IPS-15b (cell line): ENCODE data around the gene PDE4B.

ENCODE experiments used
- H3K27me3 ChIP-seq: one replicate; pipeline ENCODE4 v1.6.1; 2013; ENCODE audit warnings: low read length; ENCODE audit not compliant: control insufficient read depth, insufficient read depth
- H3K36me3 ChIP-seq: one replicate; pipeline ENCODE4 v1.6.1; 2013; ENCODE audit warnings: low read length; ENCODE audit not compliant: control insufficient read depth, insufficient read depth
- H3K4me1 ChIP-seq: one replicate; pipeline ENCODE4 v1.6.1; 2013; ENCODE audit warnings: mild to moderate bottlenecking, low read length; ENCODE audit not compliant: control insufficient read depth, insufficient read depth
- H3K4me3 ChIP-seq: one replicate; pipeline ENCODE4 v1.5.1; 2013; ENCODE audit warnings: low read depth, low read length
- H3K9ac ChIP-seq: one replicate; pipeline ENCODE4 v1.6.1; 2013; ENCODE audit warnings: low read depth, mild to moderate bottlenecking, low read length
- H3K9me3 ChIP-seq: one replicate; pipeline ENCODE4 v1.6.1; 2013; ENCODE audit warnings: mild to moderate bottlenecking, low read length; ENCODE audit not compliant: control insufficient read depth, insufficient read depth

PDE4B gene

DNA sequence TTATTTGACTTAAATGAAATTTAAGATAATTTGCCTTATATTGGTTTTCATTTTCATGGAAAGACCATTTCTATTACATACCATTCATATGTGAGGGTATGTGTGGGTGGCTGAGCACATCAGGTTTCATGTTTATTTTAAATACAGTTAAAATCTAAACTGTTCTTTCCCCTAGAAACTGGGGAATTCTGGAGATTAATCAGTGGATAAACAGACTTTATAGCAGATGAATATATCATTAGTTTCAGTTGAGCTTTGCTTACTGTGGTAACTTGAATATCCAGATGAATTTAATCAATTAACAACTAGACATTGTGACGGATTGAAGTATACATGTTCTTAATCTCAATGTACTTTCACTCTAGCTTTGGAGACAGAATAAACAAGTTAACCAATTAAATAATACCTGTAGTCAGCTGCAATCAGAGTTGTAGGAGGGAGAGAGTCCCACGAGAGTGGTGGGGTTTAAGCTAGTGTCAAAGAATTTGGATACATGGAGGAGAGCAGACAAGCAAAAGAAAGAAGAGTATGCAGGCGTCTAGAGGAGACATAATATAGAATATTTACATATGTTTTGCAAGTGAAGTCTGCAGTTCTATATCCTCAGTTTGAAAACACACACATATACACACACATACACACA is 97.6 kb downstream of the PDE4B start:
- Histone ChIP-seq H3K27me3 (no peaks in the 10 kb centered on the region), H3K9me3 (no peaks in the 10 kb centered on the region), H3K4me1 (no peaks in the 10 kb centered on the region), H3K4me3 (no peak overlapping the region), H3K36me3 (no peaks in the 10 kb centered on the region), H3K9ac (no peak overlapping the region)

DNA sequence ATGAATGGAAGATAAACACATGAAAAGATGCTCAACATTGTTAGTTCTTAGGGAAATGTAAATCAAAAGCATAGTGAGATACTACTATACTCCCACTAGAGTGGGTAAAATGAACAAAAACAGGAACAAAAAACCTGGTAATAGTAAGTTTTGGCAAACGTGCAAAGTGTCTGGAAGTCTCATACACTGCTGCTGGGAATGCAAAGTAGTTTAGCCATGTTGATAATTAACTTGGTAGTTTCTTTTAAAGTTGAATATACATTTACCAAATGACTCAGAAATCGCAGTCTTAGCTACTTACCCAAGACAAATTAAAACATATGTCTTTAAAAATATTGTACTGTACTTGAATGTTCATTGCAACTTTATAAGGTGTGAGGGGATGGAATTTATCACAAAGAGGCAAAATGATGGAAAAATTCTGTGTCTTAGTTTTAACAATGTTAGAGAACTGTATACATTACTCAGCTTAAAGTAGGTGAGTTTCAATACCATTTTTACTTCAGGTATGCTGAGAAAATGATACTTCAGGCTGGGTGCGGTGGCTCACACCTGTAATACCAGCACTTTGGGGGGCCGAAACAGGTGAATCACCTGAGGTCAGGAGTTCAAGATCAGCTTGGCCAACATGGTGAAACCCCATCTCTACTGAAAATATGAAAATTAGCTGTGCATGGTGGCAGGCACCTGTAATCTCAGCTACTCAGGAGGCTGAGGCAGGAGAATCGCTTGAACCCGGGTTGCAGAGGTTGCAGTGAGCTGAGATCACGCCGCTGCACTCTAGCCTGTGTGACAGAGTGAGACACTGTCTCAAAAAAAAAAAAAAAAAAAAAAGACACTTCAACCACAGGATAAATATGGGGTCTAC is 102.3 kb downstream of the PDE4B start:
- Histone ChIP-seq H3K9me3 (no peaks in the 10 kb centered on the region), H3K9ac (no peak overlapping the region), H3K27me3 (no peaks in the 10 kb centered on the region), H3K4me3 (no peak overlapping the region), H3K4me1 (no peaks in the 10 kb centered on the region), H3K36me3 (no peaks in the 10 kb centered on the region)

DNA sequence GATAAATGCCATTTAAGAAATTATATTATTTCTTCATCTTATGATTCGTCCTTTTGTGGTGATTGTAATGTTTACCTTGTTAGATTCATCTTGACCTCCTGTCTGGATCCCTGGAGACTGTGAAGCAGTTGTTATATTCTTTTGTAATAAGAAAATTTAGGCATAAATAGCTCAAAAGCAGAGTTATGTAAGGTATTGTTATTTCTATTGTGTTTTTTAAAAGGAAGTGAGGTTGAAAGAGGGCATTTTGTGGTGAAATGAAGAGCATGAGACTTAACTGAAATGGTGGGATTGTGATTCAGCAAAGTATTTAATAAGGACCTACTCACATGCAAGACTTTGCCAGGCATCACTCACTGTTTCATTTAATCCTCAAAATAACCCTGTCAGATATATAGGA is 104.0 kb downstream of the PDE4B start:
- no peaks in the 10 kb centered on the region for H3K36me3 ChIP-seq
- no peaks in the 10 kb centered on the region for H3K4me1 ChIP-seq
- no peak overlapping the region for H3K4me3 ChIP-seq
- H3K27me3 ChIP-seq, result no peaks in the 10 kb centered on the region
- H3K9ac ChIP-seq, result no peak overlapping the region
- no peaks in the 10 kb centered on the region for H3K9me3 ChIP-seq

DNA sequence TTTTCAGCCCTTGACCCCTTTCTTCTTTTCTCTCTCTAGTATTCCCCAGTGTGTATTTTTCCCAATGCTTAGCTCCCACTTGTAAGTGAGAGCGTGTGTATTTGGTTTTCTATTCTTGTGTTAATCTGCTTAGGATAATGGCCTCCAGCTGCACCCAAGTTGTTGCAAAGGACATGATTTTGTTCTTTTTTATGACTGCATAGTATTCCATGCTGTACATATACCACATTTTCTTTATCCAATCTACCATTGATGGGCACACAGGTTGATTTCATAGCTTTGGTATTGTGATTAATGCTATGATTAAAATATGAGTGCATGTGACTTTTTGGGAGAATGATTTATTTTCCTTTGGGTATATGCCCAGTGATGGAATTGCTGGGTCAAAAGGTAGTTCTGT is 104.8 kb downstream of the PDE4B start:
- Histone ChIP-seq H3K36me3 (no peaks in the 10 kb centered on the region), H3K27me3 (no peaks in the 10 kb centered on the region), H3K4me1 (no peaks in the 10 kb centered on the region), H3K9ac (no peak overlapping the region), H3K9me3 (no peaks in the 10 kb centered on the region), H3K4me3 (no peak overlapping the region)

DNA sequence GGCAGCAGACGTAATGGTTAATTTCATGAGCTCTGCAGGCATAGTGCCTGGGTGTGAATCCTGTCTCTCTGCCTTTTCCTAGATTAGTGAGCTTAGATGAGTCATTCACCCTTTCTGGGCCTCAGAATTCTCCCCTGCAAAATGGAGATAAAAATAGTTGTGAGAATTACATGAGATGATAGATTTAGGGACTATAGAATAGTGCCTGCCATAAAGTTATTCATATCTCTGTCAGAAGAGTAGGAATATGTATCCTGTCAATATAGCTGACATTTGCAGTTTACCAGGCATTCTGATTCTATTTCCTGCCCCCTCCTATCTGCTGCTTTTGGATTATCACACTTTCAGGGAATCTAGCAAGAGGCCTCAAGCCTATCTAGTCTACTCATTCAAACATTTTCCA is 112.0 kb downstream of the PDE4B start:
- no peaks in the 10 kb centered on the region for H3K27me3 ChIP-seq
- H3K9me3 ChIP-seq, result no peaks in the 10 kb centered on the region
- H3K4me1 ChIP-seq, result no peaks in the 10 kb centered on the region
- no peak overlapping the region for H3K4me3 ChIP-seq
- H3K36me3 ChIP-seq, result no peaks in the 10 kb centered on the region
- H3K9ac ChIP-seq, result no peak overlapping the region

DNA sequence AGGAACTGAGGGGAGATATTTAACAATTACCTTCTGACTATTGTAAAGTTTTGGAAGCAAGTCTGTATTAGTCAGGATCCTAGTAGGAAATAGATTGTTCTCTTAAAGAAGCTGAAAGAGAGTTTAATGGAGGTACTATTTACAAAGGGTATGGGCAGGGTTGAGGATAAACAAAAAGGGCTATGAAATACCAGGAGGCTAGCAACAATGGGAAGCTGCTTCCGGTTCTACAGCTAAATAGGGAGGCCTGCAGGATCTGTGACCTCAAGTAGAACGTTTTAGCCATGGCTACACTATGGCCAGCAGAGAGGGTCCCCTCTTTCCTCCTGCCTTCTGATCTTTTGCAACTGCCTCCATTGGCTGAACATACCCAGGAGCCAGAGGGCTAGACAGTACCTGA is 117.7 kb downstream of the PDE4B start:
- Histone ChIP-seq H3K4me3 (no peak overlapping the region), H3K9me3 (no peaks in the 10 kb centered on the region), H3K36me3 (no peaks in the 10 kb centered on the region), H3K4me1 (no peaks in the 10 kb centered on the region), H3K9ac (no peak overlapping the region), H3K27me3 (no peaks in the 10 kb centered on the region)

DNA sequence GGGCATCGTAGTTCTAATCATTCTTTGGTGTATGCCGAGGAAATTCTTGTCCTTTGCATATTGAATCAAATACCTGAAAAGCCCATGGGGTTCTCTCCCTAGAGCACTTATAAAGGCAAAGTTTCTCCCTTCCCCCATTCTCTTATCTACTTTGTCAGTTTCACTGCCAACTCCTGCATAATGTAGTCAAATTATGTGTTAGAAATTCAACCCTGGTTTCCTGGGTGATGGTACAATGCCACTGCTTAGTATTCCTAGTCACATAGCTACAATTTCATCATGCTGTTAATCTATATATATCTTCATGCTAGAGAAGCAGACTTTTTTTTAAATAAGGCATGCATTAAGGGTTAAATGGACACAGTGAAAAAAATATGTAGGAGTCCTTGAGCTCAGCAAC is 119.0 kb downstream of the PDE4B start:
- no peaks in the 10 kb centered on the region for H3K9me3 ChIP-seq
- H3K9ac ChIP-seq, result no peak overlapping the region
- H3K27me3 ChIP-seq, result no peaks in the 10 kb centered on the region
- H3K4me1 ChIP-seq, result no peaks in the 10 kb centered on the region
- no peaks in the 10 kb centered on the region for H3K36me3 ChIP-seq
- no peak overlapping the region for H3K4me3 ChIP-seq

DNA sequence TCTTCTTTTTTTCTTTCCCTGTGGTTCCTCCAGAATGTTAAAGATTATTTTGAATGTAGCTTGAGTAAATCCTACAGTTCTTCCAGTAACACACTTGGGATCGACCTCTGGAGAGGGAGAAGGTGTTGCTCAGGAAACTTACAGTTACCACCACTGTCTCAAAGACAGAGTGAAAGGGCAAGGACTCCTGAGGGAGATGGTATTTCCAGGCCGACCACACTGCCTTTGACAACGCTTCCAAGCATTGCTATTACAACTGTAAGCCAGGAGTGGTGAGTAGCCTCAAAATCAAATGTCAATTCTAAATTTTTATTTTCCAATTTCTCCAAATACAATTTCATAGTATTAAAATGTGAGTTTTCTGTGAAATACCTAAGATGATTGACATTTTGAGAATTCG is 125.9 kb downstream of the PDE4B start:
- no peaks in the 10 kb centered on the region for H3K36me3 ChIP-seq
- no peak overlapping the region for H3K4me3 ChIP-seq
- no peak overlapping the region for H3K9ac ChIP-seq
- no peaks in the 10 kb centered on the region for H3K4me1 ChIP-seq
- no peaks in the 10 kb centered on the region for H3K27me3 ChIP-seq
- no peaks in the 10 kb centered on the region for H3K9me3 ChIP-seq

DNA sequence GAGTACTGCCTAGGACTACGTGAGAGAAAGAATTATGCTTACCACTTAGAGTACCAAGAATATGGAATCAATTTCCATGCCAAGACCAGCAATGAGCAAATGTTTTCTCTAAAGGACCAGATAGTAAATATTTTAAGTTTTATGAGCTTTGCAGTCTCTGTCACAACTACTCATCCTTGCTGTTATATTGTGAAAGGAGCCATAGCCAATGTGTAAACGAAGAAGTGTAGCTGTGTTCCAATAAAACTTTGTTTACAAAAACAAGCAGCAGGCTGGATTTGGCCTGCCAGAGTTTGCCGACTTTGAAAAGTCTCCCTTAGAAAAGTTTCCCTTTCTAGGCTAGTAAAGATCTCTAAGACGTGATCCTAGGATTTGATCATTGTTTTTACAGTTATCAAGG is 128.8 kb downstream of the PDE4B start:
- no peaks in the 10 kb centered on the region for H3K36me3 ChIP-seq
- no peak overlapping the region for H3K9ac ChIP-seq
- H3K4me1 ChIP-seq, result no peaks in the 10 kb centered on the region
- H3K27me3 ChIP-seq, result no peaks in the 10 kb centered on the region
- no peak overlapping the region for H3K4me3 ChIP-seq
- H3K9me3 ChIP-seq, result no peaks in the 10 kb centered on the region

DNA sequence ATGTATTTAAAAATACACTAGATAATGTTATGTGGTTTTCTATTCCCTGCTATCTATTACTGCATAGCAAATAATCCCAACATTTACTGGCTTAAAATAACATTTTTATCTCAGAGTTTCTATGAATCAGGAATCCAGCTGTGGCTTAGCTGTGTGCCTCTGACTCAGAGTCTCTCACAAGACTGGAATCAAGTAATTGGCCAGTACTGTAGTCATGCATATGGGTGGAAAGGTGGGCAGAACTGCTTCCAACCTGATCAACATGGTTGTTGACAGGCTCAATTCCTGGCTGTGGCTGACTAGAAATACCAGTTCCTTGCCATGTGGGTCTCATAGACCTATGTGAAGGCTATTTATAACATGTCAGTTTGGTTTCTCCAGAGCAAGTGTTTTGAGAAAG is 131.8 kb downstream of the PDE4B start:
- no peaks in the 10 kb centered on the region for H3K4me1 ChIP-seq
- H3K4me3 ChIP-seq, result no peak overlapping the region
- H3K9ac ChIP-seq, result no peak overlapping the region
- H3K36me3 ChIP-seq, result no peaks in the 10 kb centered on the region
- no peaks in the 10 kb centered on the region for H3K27me3 ChIP-seq
- no peaks in the 10 kb centered on the region for H3K9me3 ChIP-seq

DNA sequence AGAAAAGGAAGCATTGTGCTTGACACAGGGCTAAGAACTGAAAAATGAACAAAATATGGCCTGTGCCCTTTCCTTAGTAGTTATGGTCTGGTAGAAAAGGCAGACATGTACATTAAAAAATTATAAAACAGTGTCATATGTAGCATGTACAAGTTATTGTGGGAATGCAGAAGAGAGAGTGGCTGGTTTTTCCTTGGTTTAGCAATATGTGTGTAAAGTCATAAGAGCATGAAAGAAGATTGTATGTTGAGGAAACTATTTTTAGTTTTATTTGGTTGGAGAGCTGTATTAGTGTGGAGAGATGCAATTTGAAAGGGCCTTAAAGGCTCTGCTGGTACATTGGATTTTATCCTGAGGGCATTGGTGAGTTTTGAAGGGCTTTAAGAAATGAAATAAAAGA is 145.8 kb downstream of the PDE4B start:
- no peak overlapping the region for H3K4me3 ChIP-seq
- H3K36me3 ChIP-seq, result no peaks in the 10 kb centered on the region
- H3K4me1 ChIP-seq, result no peaks in the 10 kb centered on the region
- no peaks in the 10 kb centered on the region for H3K9me3 ChIP-seq
- no peak overlapping the region for H3K9ac ChIP-seq
- H3K27me3 ChIP-seq, result no peaks in the 10 kb centered on the region

DNA sequence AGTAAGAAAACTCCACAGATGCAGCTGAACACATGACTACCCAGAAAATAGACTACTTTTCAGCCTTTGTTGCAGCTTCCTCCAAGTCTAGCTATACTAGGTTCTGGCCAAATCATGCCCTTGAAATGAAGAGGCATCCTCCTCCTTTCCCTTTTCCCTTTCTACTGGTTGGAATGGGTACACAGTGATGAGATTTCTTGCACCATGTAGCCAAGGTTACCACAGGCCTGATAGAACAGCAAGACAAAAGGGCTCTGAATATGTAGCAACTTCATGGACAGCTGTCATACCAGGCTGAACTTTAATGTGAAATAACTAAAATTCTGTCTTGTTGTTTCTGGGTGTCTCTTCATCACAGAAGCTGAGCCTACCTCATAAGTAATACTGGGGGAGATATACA is 146.5 kb downstream of the PDE4B start:
- Histone ChIP-seq H3K36me3 (no peaks in the 10 kb centered on the region), H3K4me3 (no peak overlapping the region), H3K4me1 (no peaks in the 10 kb centered on the region), H3K9me3 (no peaks in the 10 kb centered on the region), H3K27me3 (no peaks in the 10 kb centered on the region), H3K9ac (no peak overlapping the region)
